ENCODE results near the gene SURF2. TPM values are rescaled to one million over a fixed set of nuclear protein-coding genes. Genes with fewer than 3 reads are reported as not detected.
"Not testable (repeated sequence)": the region's sequence is repeated elsewhere in the genome, so short reads cannot be mapped to it uniquely, and the experiment has no call there.

The SURF2 gene
- total RNA-seq, 1 donor from 2014 or later = 4.1 TPM

DNA sequence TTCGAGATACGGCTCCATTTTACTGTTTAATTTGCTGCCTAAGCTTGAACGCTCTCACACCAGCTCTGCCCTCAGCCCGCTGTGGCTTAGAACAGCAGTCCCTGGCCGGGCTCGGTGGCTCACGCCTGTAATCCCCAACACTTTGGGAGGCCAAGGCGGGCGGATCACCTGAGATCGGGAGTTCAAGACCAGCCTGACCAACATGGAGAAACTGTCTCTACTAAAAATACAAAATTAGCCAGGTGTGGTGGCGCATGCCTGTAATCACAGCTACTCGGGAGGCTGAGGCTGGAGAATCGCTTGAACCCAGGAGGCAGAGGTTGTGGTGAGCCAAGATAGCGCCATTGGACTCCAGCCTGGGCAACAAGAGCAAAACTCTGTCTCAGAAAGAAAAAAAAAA lies 20.9 kb downstream of the SURF2 start:
- DNase-seq = not testable (repeated sequence)

DNA sequence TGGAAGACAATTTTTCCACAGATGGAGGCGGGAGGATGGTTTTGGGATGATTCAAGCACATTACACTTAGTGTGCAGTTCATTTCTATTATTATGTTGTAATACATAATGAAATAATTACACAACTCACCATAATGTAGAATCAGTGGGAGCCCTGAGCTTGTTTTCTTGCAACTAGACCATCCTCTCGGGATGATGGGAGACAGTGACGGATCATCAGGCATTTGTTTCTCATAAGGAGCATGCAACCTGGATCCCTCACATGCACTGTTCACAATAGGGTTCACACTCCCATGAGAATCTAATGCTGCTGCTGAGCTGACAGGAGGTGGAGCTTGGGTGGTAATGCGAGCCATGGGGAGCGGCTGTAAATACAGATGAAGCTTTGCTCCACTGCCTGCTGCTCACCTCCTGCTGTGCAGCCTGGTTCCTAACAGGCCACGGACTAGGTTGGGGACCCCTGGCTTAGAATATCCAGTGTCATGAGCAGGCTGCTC lies 21.4 kb downstream of the SURF2 start:
- DNase-seq = no peak

DNA sequence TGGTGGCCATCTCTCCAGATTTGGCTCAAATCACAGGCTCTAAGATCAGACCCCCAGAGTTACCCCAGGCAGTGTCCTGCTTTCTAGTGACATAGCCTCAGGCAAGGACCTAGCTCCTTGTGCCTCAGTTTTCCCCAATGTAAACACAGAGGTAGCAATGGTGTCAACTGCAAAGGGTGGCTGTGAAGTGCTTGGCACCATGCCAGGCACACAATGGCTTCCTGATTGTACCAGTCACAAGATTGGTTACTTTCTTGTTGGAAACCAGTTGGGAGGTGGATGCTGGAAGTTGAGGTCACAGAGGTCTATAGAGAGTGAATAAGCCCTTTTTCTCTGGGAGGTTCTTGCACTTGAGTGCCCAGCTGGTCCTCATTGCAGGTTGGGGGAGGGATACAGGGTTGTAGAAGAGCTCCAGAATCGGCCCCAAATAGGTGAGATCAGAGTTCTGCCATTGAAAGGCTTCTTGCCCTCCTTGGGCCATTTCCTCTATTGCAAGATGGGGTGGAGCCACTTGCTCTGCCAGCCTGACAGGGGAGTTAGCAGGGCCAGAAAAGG lies 22.1 kb downstream of the SURF2 start:
- DNase-seq = no peak

DNA sequence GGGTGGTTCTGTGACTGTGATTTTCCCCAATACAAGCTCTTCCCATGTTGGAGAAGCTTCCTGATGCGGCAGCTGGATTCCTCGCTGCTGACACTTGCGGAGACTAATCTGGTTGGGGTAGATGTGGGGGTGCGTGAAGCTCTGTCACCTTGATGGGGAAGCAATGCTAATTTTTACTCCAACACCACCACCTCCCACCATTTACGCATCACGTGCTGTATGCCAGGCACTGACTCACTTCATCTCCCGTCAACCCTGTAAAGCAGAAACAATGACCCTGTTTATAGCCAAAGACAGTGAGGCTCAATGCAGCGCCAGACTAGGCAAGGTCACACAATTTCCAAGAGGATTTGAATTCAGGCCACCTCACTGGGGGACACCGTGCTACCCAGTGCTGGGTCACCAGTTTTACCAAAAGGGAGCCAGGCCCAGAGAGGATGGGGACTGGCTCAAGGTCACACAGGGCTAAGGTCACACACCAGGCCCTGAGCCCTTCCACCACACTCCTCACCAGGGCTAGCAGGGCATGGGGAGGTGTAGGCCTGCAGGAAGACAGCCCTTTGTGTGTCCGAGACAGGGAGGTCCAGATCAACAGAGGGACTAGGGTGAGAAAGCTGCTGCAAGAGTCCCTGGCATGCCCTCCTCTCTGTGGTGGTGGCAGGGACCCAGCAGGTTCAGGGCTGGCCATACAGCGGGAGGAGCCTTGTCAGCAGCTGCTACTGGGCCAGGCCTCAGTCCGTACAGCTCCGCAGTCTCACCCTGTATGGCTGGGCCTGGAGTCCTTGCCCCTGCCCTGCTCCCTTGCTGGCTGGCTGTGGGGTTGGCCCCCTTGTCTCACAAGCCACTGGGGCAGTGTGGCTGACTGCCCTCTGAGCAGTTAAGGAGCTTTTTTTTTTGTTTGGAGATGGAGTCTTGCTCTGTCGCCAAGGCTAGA lies 23.1 kb downstream of the SURF2 start:
- DNase-seq = no peak

DNA sequence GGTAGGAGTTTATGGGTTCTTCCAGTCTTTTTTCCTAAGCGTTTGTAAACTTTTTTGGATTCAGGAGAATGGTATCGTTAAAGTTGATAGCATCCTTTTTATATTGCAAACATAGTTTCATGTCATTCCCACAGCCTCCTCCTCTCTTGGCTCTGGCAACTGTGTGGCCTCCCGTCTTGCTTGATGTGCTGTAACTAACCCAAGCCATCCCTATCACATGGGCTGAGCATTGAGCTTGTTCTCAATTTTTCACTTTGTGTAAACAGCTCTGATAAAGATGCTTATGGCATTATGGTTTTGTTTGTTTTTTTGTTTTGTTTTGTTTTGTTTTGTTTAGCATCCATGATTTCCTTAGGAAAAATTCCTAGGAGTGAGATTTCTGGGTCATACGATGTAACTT lies 24.4 kb downstream of the SURF2 start:
- no peak for DNase-seq

DNA sequence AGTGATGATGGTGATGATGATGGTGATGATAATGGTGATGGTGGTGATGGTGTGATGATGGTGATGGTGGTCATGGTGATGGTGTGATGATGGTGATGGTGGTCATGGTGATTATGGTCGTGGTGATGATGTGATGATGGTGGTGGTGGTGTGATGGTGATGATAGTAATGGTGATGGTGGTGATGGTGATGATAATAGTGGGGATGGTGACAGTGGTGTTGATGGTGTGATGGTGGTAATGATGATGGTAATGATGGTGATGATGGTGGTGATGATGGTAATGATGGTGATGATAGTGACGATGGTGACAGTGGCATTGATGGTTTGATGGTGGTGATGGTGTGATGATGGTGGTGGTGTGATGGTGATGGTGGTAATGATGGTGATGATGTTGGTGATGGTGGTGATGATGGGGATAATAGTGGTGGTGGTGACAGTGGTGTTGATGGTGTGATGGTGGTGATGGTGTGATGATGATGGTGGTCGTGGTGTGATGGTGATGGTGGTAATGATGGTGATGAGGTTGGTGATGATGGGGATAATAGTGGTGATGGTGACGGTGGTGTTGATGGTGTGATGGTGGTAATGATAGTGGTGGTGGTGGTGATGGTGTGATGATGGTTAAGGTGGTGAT lies 26.3 kb downstream of the SURF2 start:
- no peak for DNase-seq

DNA sequence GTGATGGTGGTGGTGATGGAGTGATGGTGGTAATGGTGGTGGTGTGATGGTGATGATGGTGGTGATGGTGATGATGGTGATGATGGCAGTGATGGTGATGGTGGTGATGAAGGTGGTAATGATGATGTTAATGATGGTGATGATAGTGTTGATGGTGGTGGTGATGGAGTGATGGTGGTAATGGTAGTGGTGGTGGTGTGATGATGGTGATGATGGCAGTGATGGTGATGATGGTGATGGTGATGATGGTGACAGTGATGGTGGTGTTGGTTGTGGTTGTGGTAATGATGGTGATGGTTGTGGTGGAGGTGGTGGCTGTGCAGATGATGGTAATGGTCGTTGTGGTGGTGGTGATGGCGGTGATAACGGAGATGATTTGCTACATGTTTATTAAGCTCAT lies 27.1 kb downstream of the SURF2 start:
- DNase-seq = no peak

DNA sequence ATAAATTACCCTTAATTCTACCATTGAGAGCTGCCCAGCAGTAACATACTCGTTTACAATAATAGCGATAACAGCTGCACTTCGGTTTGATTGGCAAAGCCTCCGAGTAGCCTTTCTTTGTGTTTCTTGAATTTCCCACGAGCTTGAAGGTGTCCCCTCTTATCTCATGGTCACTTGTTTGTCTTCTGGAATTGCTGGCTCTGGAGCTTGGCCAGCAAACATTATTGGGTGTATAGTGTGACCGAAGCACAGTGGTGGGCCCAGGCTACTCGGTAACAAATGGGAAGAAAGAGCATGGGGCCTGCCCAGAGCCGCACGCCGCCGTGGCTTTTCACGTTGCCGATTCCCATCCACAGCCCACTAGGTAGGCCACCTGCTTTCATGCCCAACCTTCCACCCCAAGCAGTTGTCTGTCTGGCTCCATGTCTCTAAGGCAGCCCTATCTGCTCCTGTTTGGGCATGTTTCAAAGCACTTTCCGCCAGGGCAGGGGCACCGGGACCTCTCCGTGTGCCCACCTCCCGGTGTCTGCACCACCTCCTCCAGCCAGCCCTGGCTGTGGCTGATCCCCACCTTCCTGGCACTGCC lies 28.5 kb downstream of the SURF2 start:
- no peak for DNase-seq

DNA sequence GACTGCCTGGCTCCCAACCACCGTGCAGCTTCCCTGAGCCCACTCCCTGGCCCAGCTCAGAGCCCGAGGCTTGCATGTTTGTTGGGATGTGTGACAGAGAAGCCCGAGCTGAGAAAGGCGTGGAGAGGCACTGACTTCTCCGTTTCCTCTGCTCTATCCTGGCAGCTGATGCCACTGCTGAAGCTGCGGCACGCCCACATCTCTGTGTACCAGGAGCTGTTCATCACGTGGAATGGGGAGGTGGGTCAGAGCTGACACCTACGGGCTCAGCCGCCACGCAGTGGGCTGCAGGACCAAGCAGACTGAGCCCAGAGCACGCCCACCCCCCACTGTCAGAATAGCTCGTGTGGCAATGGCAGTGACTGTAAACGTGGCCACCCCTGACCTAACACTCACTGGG lies 29.1 kb downstream of the SURF2 start:
- no peak for DNase-seq

DNA sequence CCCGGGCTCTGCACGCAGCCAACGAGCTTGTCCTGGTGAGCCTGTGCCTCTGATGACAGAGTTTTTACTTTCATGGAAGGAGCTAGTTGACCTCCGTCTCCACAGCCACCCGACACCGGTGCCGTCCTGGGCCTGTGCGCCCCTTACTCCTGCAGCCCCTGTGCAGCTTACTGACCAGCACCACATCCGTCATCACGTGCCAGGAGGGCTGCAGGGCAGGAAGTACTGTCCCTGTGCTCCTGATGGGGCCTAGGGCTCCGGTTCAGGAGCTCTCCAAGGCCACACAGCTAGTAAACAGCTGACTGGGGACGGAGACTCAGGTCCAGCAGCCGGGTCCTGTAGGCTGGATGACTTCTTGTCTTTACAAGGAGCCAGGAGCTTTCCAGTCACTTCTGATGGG lies 30.0 kb downstream of the SURF2 start:
- DNase-seq = no peak

DNA sequence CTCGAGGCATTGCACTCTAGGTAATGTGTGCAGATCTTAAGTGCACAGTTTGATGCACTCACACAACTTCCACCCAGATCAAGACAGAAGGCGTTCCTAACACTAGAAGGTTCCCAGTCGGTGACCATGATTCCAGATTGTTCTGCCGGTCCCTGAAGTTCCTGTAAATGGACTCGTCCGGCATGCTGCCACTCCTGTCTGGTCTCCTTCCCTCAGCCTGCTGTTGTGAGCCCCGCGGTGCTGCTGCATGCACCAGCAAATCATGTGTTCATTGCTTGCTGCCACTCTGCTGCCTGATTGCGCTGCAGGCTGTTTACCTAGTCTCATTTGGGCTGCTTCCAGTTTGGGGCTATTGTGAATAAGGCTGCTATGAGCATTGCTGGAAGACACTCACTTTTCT lies 31.3 kb downstream of the SURF2 start:
- peak; percentile 36 for DNase-seq

DNA sequence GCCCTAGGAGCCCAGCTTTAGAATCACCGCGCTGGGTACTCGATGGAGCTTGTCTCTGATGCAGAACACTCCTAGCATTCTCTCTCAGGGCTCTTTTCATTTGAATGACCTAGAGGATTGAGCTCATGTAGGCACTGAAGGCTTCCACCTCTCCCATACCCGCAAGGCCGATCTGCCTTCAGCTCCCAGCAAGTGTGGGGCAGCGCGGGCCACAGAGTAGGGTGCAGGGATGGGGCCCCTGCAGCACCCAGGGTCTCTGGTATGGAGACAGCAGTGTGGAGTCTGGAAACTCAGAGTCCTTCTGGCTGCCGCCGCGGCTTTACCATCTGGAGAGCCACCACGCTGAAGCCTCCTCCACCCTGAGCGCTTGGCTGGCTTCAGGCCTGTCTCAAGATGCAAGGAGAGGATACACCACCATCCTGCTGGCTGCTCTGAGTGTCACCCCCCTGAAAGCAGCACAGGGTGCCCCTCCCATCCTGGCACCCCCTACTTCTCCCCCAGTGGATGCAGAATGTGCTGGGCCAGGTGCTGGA lies 32.7 kb downstream of the SURF2 start:
- no peak for DNase-seq

DNA sequence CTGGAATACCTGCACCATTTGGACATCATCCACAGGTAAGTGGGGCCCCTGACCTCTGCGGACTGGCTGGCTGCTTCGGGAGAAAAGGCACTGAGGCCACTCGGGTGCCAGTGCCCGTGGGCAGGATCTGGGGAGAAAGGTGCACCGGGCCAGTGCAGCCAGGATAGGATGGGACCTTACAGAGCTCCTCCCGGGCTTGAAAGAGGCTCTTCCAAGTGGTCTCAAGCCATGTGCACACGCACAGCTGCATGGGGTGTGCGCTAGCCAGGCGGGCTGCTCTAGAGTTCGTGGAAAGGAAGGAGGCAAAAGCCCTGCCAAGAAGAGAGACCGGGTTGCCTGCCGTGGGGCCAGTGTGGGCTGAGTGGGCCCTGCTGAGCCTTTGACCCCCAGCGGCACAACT lies 33.2 kb downstream of the SURF2 start:
- no peak for DNase-seq

DNA sequence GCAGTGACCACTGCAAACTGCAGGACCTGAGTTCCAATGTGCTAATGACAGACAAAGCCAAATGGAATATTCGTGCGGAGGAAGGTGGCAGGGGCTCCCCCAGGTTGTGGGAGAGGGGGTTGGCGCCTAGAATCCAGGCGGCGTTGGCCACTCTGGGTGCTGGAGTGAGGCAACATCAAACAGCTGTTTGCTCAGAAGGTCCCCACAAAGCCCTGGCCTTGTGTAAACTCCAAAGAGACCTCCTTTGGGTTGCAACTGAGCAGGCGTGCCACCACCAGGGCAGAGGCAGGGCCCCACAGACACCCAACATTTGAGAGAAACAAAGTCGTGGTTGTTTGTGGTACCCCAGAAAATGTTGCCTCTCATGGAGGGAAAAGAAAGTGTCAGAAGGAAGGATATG lies 34.4 kb downstream of the SURF2 start:
- DNase-seq = no peak

DNA sequence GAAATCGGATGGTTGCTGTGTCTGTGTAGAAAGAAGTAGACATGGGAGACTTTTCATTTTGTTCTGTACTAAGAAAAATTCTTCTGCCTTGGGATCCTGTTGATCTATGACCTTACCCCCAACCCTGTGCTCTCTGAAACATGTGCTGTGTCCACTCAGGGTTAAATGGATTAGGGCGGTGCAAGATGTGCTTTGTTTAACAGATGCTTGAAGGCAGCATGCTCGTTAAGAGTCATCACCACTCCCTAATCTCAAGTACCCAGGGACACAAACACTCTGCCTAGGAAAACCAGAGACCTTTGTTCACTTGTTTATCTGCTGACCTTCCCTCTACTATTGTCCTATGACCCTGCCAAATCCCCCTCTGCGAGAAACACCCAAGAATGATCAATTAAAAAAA lies 35.1 kb downstream of the SURF2 start:
- DNase-seq = not testable (repeated sequence)

DNA sequence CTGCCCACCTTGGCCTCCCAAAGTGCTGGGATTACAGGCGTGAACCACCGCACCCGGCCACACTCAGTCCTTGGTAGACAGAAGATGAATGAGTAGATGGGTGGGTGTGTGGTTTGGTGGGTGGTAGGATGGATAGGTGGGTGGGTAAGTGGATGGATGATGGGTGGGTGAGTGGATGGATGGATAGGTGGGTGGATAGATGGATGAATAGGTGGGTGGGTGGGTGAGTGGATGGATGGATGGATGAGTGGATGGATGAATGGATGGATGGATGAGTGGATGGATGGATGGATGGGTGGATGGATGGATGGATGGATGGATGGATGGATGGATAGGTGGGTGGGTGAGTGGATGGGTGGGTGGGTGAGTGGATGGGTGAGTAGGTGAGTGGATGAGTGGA lies 36.0 kb downstream of the SURF2 start:
- DNase-seq = not testable (repeated sequence)

DNA sequence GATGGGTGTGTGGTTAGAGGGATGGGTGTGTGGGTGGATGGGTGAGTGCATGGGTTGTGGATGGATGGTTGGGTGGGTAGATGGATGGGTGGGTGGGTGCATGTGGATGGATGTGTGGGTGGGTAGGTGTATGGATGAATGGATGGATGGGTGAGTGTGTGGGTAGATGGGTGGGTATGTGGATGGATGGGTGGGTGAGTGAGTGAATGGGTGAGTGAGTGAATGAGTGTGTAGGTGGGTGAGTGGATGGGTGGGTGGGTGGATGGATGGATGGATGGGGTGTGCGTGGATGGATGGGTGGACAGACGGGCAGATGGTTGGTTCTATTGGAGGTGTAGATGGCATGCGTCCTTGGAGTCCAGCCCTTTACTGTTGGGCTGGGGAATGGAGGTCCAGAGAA lies 37.0 kb downstream of the SURF2 start:
- no peak for DNase-seq

DNA sequence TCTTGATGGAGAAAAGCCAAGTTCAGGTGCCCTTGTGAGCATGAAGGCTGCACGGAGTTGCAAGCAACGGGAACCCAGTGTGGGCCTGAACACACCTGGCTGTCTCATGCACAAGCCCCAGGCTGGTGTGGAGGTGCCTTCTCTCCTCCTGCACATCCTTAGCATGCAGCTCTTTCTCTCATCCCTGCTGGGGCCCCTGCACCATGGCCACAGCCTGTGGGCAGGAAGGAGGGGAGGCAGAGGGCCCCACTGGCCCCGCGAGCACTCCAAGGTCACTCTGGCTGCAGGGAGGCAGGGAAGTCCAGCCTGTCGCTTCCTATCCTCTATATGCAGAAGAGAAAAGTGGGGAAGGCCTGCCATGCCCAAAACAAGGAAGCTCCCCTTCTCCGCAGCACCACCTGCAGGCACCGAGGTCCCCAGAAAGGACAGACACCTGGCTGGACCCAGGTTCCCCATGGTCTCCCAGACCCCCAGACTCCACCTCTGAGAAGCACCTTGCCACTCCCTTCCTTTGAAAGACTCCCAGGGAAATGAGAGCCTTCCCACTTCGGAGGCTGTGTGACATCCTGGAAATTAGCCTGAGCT lies 38.4 kb downstream of the SURF2 start:
- DNase-seq = no peak

DNA sequence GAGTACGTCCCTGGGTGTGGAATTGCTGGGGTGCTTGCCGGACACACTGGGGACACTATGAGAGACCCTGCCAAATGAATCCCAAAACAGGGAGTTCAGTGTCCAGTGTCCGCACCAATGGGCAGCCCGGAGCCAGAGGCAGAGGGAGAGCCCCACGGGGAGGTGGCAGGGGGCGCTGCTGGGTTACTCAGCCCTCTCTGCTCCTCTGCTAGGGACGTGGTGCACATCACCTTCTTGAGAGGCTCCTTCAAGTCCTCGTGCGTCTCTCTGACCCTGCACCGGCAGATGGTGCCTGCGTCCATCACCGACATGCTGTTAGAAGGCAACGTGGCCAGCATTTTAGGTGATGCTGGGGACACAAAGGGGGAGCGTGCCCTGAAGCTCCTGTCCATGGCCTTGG lies 40.6 kb downstream of the SURF2 start:
- DNase-seq = no peak

DNA sequence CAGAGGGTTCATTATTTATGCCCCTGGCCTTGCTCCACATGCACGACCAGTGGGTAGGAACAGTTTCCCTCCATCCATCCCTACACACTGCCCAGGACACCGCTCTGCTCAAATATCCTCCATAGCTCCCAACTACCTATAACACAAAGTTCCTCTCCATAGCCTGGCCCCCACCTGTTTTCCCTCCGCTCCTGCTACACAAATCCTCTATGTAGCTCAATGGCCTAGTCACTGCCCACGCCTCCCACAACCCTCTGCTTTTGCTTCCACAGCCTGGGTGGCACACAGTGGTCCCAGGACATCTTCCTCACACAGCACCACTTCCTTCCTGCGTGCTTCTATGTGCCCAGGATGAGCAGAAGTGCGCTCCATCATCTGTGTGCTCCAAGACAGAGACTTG lies 41.0 kb downstream of the SURF2 start:
- no peak for DNase-seq

DNA sequence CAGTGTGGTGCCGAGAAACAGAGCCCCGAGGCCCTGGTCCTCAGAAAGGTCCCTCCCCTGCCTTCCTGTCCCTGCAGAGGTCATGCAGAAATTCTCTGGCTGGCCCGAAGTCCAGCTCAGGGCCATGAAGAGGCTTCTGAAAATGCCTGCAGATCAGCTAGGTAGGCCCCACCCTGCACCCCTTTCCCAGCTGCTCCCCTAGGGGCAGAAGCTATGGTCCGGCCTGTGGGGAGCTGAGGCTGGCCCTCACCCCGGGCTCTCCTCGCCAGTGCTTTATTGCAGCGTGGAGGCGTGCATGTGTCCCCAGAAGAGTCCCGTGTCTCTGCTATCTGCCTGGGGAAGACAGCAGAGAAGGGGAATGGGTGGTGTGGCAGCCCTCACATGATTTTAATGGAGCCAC lies 41.5 kb downstream of the SURF2 start:
- no peak for DNase-seq

DNA sequence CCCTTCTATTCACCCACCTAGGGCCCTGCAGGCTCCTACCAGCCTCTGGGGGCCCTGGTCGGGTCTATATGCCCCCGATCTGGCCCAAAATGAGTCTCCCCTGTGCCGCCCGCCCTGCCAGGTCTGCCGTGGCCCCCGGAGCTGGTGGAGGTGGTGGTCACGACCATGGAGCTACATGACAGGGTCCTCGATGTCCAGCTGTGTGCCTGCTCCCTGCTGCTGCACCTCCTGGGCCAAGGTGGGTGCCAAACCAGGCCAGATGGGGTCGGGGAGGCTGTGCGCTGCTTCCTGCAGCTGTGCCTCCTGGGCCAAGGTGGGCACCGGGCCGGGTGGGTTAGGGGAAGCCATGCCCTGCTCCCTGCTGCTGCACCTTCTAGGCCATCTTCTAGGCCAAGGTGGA lies 43.9 kb downstream of the SURF2 start:
- no peak for DNase-seq
